Measurements from ENCODE around the gene PLEKHA8.

The PLEKHA8 gene

GRCh38 chr7:30169579-30169978, 141.4 kb downstream of the PLEKHA8 start:
- peak; percentile 72 for DNase-seq (ENCODE audit: low read depth)

- peak; percentile 19 for DNase-seq (ENCODE audit: low read depth)
Measured at GRCh38 chr7:30170476-30171205, 142.4 kb downstream of the PLEKHA8 start.

- DNase-seq (ENCODE audit: low read depth) = peak; percentile 92
Measured at GRCh38 chr7:30171766-30172447, 143.7 kb downstream of the PLEKHA8 start.

- peak; percentile 50 for DNase-seq (ENCODE audit: low read depth)
Measured at GRCh38 chr7:30172451-30172850, 144.2 kb downstream of the PLEKHA8 start.

GRCh38 chr7:30173058-30173897, 145.1 kb downstream of the PLEKHA8 start:
- DNase-seq (ENCODE audit: low read depth) = peak; percentile 96

- DNase-seq (ENCODE audit: low read depth) = no peak
Measured at GRCh38 chr7:30175180-30175579, 147.0 kb downstream of the PLEKHA8 start.

GRCh38 chr7:30175636-30176147, 147.5 kb downstream of the PLEKHA8 start:
- DNase-seq (ENCODE audit: low read depth) = no peak

- DNase-seq (ENCODE audit: low read depth) = no peak
Measured at GRCh38 chr7:30176463-30177109, 148.4 kb downstream of the PLEKHA8 start.

- DNase-seq (ENCODE audit: low read depth) = no peak
Measured at GRCh38 chr7:30177186-30177585, 149.0 kb downstream of the PLEKHA8 start.

GRCh38 chr7:30177965-30178364, 149.8 kb downstream of the PLEKHA8 start:
- DNase-seq (ENCODE audit: low read depth) = no peak

GRCh38 chr7:30178748-30179436, 150.7 kb downstream of the PLEKHA8 start:
- no peak for DNase-seq (ENCODE audit: low read depth)

Data from ELR (cell line).